ENCODE data around the gene ECSIT. TPM values are rescaled to one million over a fixed set of nuclear protein-coding genes. Genes with fewer than 3 reads are reported as not detected.

ECSIT gene
- total RNA-seq, 1 experiment from 2014 or later, result 56.4 TPM

DNA sequence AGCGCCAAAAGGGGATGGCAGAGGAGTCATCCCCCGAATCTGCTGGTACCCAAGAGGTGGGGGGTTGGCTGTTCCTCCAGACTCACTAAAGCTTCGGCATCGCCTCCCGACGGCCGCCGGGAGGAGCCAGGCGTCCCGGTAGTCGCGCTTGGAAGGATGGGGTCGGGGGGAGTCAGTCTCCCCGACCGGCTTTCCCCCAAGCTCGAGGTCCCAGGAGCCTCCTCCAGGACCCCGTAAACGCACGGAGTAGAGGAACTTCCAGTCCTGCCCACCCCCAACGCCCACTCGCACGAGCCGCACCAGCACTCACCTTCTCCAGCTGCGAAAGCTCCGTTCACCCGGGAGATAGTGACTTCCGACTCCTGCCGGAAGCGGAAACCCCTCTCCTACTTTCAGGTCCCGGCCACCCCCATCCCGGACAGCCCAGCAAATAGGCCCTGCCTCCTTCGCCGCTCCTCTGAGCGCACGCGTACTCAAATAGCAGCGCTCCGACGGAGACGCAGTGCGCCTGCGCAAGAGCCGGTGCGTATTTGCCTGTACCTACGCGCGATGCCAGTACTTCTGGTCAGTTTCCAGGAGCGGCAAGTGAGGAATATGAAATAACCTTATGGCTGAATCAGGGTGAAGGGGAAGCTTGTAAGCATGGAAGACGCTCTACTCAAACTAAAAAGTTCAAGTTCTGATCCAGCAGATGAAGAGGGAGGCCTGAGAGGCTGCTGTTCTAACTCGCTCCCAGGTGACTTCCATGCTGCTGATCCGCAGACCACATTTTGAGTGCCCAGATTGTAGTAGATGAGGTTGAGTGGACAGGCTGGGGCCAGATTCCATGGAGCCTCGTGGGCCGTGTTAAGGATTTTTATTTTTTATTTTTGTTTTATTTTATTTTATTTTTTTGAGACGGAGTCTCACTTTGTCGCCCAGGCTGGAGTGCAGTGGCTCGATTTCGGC is 30.2 kb upstream of the ECSIT start, which contains the start of gene ELOF1 (continued):
- TF ChIP-seq, protein P1, sequence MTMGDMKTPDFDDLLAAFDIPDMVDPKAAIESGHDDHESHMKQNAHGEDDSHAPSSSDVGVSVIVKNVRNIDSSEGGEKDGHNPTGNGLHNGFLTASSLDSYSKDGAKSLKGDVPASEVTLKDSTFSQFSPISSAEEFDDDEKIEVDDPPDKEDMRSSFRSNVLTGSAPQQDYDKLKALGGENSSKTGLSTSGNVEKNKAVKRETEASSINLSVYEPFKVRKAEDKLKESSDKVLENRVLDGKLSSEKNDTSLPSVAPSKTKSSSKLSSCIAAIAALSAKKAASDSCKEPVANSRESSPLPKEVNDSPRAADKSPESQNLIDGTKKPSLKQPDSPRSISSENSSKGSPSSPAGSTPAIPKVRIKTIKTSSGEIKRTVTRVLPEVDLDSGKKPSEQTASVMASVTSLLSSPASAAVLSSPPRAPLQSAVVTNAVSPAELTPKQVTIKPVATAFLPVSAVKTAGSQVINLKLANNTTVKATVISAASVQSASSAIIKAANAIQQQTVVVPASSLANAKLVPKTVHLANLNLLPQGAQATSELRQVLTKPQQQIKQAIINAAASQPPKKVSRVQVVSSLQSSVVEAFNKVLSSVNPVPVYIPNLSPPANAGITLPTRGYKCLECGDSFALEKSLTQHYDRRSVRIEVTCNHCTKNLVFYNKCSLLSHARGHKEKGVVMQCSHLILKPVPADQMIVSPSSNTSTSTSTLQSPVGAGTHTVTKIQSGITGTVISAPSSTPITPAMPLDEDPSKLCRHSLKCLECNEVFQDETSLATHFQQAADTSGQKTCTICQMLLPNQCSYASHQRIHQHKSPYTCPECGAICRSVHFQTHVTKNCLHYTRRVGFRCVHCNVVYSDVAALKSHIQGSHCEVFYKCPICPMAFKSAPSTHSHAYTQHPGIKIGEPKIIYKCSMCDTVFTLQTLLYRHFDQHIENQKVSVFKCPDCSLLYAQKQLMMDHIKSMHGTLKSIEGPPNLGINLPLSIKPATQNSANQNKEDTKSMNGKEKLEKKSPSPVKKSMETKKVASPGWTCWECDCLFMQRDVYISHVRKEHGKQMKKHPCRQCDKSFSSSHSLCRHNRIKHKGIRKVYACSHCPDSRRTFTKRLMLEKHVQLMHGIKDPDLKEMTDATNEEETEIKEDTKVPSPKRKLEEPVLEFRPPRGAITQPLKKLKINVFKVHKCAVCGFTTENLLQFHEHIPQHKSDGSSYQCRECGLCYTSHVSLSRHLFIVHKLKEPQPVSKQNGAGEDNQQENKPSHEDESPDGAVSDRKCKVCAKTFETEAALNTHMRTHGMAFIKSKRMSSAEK (CRISPR knock-in tag; IDR thresholded peaks at IDR 0.05; ENCODE audit: borderline replicate concordance), result no peak
- TF ChIP-seq ZNF416 (CRISPR knock-in tag; IDR thresholded peaks at IDR 0.05) (no peak), NR3C1 (CRISPR knock-in tag; conservative IDR thresholded peaks at IDR 0.05; ENCODE audit: low read depth) (no peak), PRRX2 (CRISPR knock-in tag; IDR thresholded peaks at IDR 0.05) (no peak), ZNF512 (CRISPR knock-in tag; IDR thresholded peaks at IDR 0.05; ENCODE audit: borderline replicate concordance) (no peak), ZNF671 (CRISPR knock-in tag; IDR thresholded peaks at IDR 0.05) (no peak), PRDM15 (CRISPR knock-in tag; IDR thresholded peaks at IDR 0.05) (no peak), ELF4 (CRISPR knock-in tag; IDR thresholded peaks at IDR 0.05; ENCODE audit: low read depth) (no peak), MAX (CRISPR knock-in tag; IDR thresholded peaks at IDR 0.05) (peak; percentile 65; the same call in 1 of the 2 replicates), RELA (CRISPR knock-in tag; IDR thresholded peaks at IDR 0.05; ENCODE audit: borderline replicate concordance) (no peak), TCF7 (CRISPR knock-in tag; IDR thresholded peaks at IDR 0.05; ENCODE audit: low read depth) (no peak)
- TF ChIP-seq, protein P2, sequence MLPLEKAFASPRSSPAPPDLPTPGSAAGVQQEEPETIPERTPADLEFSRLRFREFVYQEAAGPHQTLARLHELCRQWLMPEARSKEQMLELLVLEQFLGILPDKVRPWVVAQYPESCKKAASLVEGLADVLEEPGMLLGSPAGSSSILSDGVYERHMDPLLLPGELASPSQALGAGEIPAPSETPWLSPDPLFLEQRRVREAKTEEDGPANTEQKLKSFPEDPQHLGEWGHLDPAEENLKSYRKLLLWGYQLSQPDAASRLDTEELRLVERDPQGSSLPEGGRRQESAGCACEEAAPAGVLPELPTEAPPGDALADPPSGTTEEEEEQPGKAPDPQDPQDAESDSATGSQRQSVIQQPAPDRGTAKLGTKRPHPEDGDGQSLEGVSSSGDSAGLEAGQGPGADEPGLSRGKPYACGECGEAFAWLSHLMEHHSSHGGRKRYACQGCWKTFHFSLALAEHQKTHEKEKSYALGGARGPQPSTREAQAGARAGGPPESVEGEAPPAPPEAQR (CRISPR knock-in tag; IDR thresholded peaks at IDR 0.05), result no peak
- TF ChIP-seq, protein P3, sequence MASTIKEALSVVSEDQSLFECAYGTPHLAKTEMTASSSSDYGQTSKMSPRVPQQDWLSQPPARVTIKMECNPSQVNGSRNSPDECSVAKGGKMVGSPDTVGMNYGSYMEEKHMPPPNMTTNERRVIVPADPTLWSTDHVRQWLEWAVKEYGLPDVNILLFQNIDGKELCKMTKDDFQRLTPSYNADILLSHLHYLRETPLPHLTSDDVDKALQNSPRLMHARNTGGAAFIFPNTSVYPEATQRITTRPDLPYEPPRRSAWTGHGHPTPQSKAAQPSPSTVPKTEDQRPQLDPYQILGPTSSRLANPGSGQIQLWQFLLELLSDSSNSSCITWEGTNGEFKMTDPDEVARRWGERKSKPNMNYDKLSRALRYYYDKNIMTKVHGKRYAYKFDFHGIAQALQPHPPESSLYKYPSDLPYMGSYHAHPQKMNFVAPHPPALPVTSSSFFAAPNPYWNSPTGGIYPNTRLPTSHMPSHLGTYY (CRISPR knock-in tag; IDR thresholded peaks at IDR 0.05), result no peak
- TF ChIP-seq, protein P4, sequence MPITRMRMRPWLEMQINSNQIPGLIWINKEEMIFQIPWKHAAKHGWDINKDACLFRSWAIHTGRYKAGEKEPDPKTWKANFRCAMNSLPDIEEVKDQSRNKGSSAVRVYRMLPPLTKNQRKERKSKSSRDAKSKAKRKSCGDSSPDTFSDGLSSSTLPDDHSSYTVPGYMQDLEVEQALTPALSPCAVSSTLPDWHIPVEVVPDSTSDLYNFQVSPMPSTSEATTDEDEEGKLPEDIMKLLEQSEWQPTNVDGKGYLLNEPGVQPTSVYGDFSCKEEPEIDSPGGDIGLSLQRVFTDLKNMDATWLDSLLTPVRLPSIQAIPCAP (CRISPR knock-in tag; IDR thresholded peaks at IDR 0.05), result no peak
